WI38 (cell line): ENCODE measurements around the gene PTPN11.
"Not testable (repeated sequence)": the region's sequence is repeated elsewhere in the genome, so short reads cannot be mapped to it uniquely, and the experiment has no call there.

ENCODE experiments used
- H3K4me3 ChIP-seq: 2 replicates; pipeline ENCODE4 v1.5.1; 2011; ENCODE audit warnings: low read depth, mild to moderate bottlenecking, control low read depth, low read length
- TF ChIP-seq, protein P1 (sequence below): IDR thresholded peaks from 2 replicates; pipeline ENCODE4 v1.5.1; 2012; ENCODE audit warnings: low read depth, mild to moderate bottlenecking, control low read depth, low read length

PTPN11 gene

DNA sequence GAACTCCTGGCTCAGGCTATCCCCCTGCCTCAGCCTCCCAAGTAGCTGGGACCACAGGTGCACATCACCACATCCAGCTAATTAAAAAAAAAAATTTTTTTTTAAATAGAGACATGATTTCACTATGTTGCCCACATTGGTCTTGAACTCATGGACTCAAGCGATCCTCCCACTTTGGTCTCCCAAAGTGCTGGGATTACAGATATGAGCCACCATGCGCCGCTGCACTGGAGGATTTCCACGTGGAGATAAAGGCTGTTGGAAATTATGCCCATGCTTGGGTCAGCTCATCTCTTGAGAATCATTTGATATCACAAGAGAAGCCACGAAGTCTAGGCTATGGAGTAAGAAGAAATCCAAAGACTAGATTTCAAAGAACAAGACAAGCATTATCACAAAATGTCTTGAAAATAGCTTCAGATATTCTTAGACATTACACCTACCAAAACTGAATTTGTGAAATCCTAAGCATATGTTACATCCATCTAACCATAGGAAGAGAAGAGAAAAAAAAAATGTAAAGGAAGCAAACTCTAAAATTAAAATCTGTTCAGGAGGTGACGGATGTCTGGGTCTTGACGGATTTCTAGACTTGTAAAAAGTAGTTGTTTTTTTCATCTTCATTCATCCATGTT lies 99.1 kb downstream of the PTPN11 start:
- no peak overlapping the region for H3K4me3 ChIP-seq
- TF ChIP-seq, protein P1, sequence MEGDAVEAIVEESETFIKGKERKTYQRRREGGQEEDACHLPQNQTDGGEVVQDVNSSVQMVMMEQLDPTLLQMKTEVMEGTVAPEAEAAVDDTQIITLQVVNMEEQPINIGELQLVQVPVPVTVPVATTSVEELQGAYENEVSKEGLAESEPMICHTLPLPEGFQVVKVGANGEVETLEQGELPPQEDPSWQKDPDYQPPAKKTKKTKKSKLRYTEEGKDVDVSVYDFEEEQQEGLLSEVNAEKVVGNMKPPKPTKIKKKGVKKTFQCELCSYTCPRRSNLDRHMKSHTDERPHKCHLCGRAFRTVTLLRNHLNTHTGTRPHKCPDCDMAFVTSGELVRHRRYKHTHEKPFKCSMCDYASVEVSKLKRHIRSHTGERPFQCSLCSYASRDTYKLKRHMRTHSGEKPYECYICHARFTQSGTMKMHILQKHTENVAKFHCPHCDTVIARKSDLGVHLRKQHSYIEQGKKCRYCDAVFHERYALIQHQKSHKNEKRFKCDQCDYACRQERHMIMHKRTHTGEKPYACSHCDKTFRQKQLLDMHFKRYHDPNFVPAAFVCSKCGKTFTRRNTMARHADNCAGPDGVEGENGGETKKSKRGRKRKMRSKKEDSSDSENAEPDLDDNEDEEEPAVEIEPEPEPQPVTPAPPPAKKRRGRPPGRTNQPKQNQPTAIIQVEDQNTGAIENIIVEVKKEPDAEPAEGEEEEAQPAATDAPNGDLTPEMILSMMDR: no peak

DNA sequence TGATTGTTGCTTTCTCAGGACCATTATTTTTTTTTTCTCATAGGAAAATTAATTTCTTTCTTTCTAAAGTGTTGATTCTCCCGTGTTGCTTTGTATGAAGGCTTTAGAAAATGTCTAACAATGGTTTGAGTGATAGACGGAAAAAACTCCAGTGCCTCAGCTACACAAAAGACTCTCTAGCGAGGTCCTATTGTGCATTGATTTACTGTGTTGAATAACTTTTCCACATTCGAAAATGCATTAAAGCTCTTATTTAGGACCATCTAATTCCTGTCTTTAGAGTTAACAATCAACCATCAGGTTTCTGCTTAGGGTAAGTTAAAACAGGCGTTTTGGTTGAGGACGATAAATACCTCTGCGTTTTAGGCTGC lies 99.6 kb downstream of the PTPN11 start:
- TF ChIP-seq, protein P1: no peak
- no peak overlapping the region for H3K4me3 ChIP-seq

DNA sequence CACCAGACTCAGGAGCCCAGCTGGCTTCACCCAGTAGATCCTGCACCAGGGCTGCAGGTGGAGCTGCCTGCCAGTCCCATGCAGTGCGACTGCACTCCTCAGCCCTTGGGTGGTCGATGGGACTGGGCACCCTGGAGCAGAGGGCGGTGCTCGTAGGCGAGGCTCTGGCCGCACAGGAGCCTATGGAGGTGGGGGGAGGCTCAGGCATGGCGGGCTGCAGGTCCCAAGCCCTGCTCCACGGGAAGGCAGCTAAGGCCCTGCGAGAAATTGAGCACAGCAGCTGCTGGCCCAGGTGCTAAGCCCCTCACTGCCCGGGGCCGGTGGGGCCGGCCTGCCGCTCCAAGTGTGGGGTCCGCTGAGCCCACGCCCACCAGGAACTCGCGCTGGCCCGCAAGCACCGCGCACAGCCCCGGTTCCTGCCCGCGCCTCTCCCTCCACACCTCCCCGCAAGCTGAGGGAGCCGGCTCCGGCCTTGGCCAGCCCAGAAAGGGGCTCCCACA lies 101.1 kb downstream of the PTPN11 start:
- H3K4me3 ChIP-seq: not testable (repeated sequence)

DNA sequence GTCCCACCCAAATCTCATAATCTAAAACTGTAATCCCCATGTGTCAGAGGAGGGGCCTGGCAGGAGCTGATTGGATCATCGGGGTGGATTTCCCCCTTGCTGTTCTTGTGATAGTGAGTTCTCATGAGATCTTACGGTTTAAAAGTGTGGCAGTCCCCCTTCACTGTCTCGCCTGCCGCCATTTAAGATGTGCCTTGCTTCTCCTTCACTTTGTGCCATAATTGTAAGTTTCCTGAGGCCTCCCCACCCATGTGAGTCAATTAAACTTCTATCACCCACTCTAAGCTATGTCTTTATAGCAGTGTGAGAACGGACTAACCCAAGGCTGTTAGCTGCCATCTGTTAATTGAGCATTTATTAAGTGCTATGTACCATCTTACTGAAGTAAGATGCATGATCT lies 105.1 kb downstream of the PTPN11 start:
- H3K4me3 ChIP-seq: no peak overlapping the region
- TF ChIP-seq, protein P1: no peak

DNA sequence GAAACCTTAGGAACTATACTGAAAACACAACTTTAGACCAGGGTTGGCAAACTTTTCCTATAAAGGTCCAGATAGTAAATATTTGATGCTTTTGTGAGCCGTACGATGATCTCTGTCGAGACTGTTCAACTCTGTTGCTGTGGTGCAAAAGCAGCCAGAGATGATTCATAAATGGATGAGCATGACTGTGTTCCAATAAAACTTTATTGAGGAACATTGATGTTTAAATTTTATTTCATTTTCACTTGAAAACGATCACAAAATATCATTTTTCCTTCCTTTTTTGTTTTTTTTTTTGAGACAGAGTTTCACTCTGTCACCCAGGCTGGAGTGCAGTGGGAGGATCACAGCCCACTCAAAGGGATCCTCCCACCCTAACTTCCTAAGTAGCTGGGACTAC lies 105.5 kb downstream of the PTPN11 start:
- TF ChIP-seq, protein P1: no peak
- no peak overlapping the region for H3K4me3 ChIP-seq

DNA sequence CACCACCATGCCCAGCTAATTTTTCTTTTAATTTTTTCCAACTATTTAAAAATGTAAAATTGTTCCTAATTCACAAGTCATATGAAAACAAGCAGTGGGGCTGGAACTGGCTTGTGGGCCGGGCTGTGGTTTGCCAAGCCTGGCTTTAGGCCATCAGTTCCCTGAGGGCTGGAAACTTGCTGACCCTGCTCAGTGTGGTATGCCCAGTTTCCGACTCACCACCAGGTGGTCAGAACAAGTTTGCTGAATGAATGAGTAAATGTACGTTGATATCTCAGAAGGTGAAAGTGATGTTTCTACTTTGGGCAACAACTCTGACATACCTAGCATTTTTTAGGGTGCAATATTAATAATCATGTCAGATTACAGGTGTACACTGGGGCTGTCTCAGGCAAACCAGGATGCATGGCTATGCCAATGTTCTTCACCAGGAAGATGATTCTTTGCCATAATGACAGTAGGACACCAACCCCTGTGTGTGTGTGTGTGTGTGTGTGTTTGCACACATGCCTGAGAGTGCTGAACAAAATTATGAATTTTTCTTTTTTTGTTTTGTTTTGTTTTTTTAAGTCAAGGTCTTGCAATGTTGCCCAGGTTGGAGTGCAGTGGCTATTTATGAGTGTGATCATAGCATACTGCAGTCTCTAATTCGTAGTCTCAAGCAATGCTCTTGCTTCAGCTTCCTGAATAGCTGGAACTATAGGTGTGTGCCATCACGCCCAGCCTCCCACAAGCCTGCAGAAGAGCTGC lies 106.1 kb downstream of the PTPN11 start:
- TF ChIP-seq, protein P1: no peak
- no peak overlapping the region for H3K4me3 ChIP-seq

DNA sequence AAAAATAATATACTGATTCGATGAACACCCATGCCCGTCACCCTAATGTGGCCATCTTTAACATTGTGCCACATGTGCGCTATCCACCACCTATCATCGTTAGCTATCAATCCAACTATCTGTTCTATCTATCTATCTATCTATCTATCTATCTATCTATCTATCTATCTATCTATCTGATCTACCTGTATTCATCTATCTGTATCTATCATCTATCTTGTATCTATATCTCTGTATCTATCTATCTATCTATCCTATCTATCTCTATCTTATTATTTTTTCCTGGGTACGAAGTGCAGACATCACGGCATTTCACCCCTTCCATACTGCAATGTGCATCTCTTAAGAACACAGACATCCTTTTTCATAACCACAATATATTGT lies 106.7 kb downstream of the PTPN11 start:
- TF ChIP-seq, protein P1: no peak
- H3K4me3 ChIP-seq: no peak overlapping the region
